Breast epithelium (tissue), 4 donors: ENCODE results near the gene SLC11A1. TPM values are rescaled to one million over a fixed set of nuclear protein-coding genes. Genes with fewer than 3 reads are reported as not detected.

Experiments
- DNase-seq, 2 donors: peaks; one replicate each; pipeline ENCODE4 v3.0.0-alpha.2; 2019; ENCODE audit warnings: low spot score in 2 of 2
- H3K27ac ChIP-seq, 2 donors: fragments of 200-600 bp; sonication (generic) in 1 of 2; one replicate each; pipeline ENCODE4 v1.5.1; 2016 to 2019; ENCODE audit warnings: mild to moderate bottlenecking in 1 of 2
- H3K27me3 ChIP-seq, 2 donors: fragments of 200-600 bp; sonication (generic) in 1 of 2; one replicate each; pipeline versions ENCODE4 v1.5.1 to v1.6.0; 2017 to 2019; ENCODE audit warnings: control low read depth in 1 of 2, mild to moderate bottlenecking in 1 of 2
- H3K36me3 ChIP-seq: fragments of 200-600 bp; one replicate; pipeline ENCODE4 v1.5.1; 2019
- H3K4me1 ChIP-seq, 2 donors: fragments of 200-600 bp; sonication (generic); one replicate each; pipeline ENCODE4 v1.5.1; 2016 to 2019; ENCODE audit warnings: control low read depth in 1 of 2
- H3K4me3 ChIP-seq, 3 donors: fragments of 200-600 bp; sonication (generic); 1 replicate in 2 of 3; 2 replicates in 1 of 3; pipeline ENCODE4 v1.5.1; 2016 to 2019; ENCODE audit warnings: mild to moderate bottlenecking in 3 of 3, moderate library complexity in 2 of 3
- H3K9me3 ChIP-seq, 2 donors: fragments of 200-600 bp; sonication (generic) in 1 of 2; one replicate each; pipeline ENCODE4 v1.5.1; 2016 to 2019; ENCODE audit warnings: control low read depth in 1 of 2
- POLR2A ChIP-seq: fragments of 450-650 bp; IDR thresholded peaks from one replicate; pipeline ENCODE4 v1.6.1; 2016; ENCODE audit warnings: antibody characterized with exemption, mild to moderate bottlenecking, moderate library complexity
- POLR2AphosphoS5 ChIP-seq, 3 donors: sonication (generic); formaldehyde crosslinking; IDR thresholded peaks; one replicate each; pipeline ENCODE4 v1.6.1; 2017; ENCODE audit warnings: antibody characterized with exemption in 3 of 3
- intact Hi-C: fragments of 100-400 bp; cut with DNase I; formaldehyde crosslinking; loops from one replicate; pipeline ENCODE4 v1.15.1; 2023; ENCODE audit warnings: low total_unique reads
- total RNA-seq, 3 donors: library from RNA; depleted of rRNA; stranded (reverse); fragments of >200 nt; gene quantifications; one replicate each; pipeline ENCODE4 v1.1.0, GENCODE V29; 2016
- TF ChIP-seq, protein P1 (sequence below), 3 donors: fragments of 450-650 bp; IDR thresholded peaks; one replicate each; pipeline ENCODE4 v1.5.1; 2016 to 2017; ENCODE audit warnings: antibody characterized with exemption in 3 of 3, mild to moderate bottlenecking in 3 of 3, moderate library complexity in 3 of 3

SLC11A1 gene
- total RNA-seq, 3 donors from 2014 or later: 14.4 to 53.4 (median 17.9) TPM

- no peaks in the 10 kb centered on the region for H3K27me3 ChIP-seq
- no peaks in the 10 kb centered on the region for H3K36me3 ChIP-seq
- DNase-seq: no peak
- no peaks in the 10 kb centered on the region for H3K4me1 ChIP-seq
- no peaks in the 10 kb centered on the region for H3K9me3 ChIP-seq
- H3K27ac ChIP-seq: no peak overlapping the region
- intact Hi-C loops: no loop called here
- TF ChIP-seq, protein P1, sequence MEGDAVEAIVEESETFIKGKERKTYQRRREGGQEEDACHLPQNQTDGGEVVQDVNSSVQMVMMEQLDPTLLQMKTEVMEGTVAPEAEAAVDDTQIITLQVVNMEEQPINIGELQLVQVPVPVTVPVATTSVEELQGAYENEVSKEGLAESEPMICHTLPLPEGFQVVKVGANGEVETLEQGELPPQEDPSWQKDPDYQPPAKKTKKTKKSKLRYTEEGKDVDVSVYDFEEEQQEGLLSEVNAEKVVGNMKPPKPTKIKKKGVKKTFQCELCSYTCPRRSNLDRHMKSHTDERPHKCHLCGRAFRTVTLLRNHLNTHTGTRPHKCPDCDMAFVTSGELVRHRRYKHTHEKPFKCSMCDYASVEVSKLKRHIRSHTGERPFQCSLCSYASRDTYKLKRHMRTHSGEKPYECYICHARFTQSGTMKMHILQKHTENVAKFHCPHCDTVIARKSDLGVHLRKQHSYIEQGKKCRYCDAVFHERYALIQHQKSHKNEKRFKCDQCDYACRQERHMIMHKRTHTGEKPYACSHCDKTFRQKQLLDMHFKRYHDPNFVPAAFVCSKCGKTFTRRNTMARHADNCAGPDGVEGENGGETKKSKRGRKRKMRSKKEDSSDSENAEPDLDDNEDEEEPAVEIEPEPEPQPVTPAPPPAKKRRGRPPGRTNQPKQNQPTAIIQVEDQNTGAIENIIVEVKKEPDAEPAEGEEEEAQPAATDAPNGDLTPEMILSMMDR (IDR thresholded peaks at IDR 0.05): no peak
- no peak for TF ChIP-seq POLR2A
- TF ChIP-seq POLR2AphosphoS5 (IDR thresholded peaks at IDR 0.05): no peak
- H3K4me3 ChIP-seq: no peak overlapping the region
Measured at GRCh38 chr2:218422403-218423086, 40.5 kb downstream of the SLC11A1 start.

DNA sequence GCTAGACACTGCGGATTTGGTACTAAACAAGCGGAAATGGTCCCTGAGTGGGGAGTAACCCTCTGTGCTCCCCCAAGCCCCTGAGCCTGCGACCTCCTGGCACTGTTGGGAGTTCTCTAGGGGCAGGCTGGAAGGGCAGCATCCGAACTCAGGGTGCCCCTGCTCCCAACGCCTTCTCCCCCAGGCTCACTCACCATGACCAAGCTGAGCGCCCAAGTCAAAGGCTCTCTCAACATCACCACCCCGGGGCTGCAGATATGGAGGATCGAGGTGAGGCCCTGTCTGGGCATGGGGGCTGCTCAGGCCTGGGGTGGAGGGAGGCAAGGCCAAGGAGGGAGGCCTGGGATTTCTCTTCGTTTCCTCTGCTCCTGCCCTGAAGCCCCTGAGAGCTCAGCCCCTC is 41.5 kb downstream of the SLC11A1 start:
- H3K36me3 ChIP-seq: no peaks in the 10 kb centered on the region
- H3K4me1 ChIP-seq: no peaks in the 10 kb centered on the region
- intact Hi-C loops: no loop called here
- TF ChIP-seq POLR2AphosphoS5 (IDR thresholded peaks at IDR 0.05) (no peak), POLR2A (no peak)
- TF ChIP-seq, protein P1 (IDR thresholded peaks at IDR 0.05): no peak
- H3K9me3 ChIP-seq: no peaks in the 10 kb centered on the region
- no peak overlapping the region for H3K27ac ChIP-seq
- DNase-seq: no peak
- no peak overlapping the region for H3K4me3 ChIP-seq
- no peaks in the 10 kb centered on the region for H3K27me3 ChIP-seq

- intact Hi-C loops: no loop called here
- no peaks in the 10 kb centered on the region for H3K36me3 ChIP-seq
- no peak for DNase-seq
- H3K27me3 ChIP-seq: no peaks in the 10 kb centered on the region
- no peak overlapping the region for H3K4me3 ChIP-seq
- TF ChIP-seq, protein P1 (IDR thresholded peaks at IDR 0.05): no peak
- TF ChIP-seq POLR2AphosphoS5 (IDR thresholded peaks at IDR 0.05) (no peak), POLR2A (no peak)
- H3K4me1 ChIP-seq: no peaks in the 10 kb centered on the region
- no peak overlapping the region for H3K27ac ChIP-seq
- H3K9me3 ChIP-seq: no peaks in the 10 kb centered on the region
Measured at GRCh38 chr2:218425531-218425930, 43.5 kb downstream of the SLC11A1 start.

- TF ChIP-seq POLR2AphosphoS5 (IDR thresholded peaks at IDR 0.05) (no peak), POLR2A (no peak)
- TF ChIP-seq, protein P1 (IDR thresholded peaks at IDR 0.05): no peak
- no peaks in the 10 kb centered on the region for H3K4me1 ChIP-seq
- no peaks in the 10 kb centered on the region for H3K9me3 ChIP-seq
- H3K36me3 ChIP-seq: no peaks in the 10 kb centered on the region
- intact Hi-C loops: no loop called here
- H3K27ac ChIP-seq: no peak overlapping the region
- DNase-seq: no peak
- H3K4me3 ChIP-seq: no peak overlapping the region
- H3K27me3 ChIP-seq: no peaks in the 10 kb centered on the region
Measured at GRCh38 chr2:218427741-218428140, 45.7 kb downstream of the SLC11A1 start.

GRCh38 chr2:218428846-218429558 is 46.9 kb downstream of the SLC11A1 start:
- DNase-seq: no peak
- H3K4me1 ChIP-seq: no peaks in the 10 kb centered on the region
- H3K4me3 ChIP-seq: no peak overlapping the region
- no peaks in the 10 kb centered on the region for H3K36me3 ChIP-seq
- H3K27ac ChIP-seq: no peak overlapping the region
- no peaks in the 10 kb centered on the region for H3K9me3 ChIP-seq
- no peak for TF ChIP-seq POLR2A
- TF ChIP-seq, protein P1 (IDR thresholded peaks at IDR 0.05): no peak
- TF ChIP-seq POLR2AphosphoS5 (IDR thresholded peaks at IDR 0.05): no peak
- intact Hi-C loops: no loop called here
- no peaks in the 10 kb centered on the region for H3K27me3 ChIP-seq
